GOT3 (cell line): Measurements from ENCODE around the gene HLA-DMA.
"Not testable (repeated sequence)": the region's sequence is repeated elsewhere in the genome, so short reads cannot be mapped to it uniquely, and the experiment has no call there.

ENCODE experiments used
- DNase-seq: peaks from one replicate; lab custom pipeline; 2025; ENCODE audit warnings: mixed read lengths; lab: John Stamatoyannopoulos, UW

The HLA-DMA gene

DNA sequence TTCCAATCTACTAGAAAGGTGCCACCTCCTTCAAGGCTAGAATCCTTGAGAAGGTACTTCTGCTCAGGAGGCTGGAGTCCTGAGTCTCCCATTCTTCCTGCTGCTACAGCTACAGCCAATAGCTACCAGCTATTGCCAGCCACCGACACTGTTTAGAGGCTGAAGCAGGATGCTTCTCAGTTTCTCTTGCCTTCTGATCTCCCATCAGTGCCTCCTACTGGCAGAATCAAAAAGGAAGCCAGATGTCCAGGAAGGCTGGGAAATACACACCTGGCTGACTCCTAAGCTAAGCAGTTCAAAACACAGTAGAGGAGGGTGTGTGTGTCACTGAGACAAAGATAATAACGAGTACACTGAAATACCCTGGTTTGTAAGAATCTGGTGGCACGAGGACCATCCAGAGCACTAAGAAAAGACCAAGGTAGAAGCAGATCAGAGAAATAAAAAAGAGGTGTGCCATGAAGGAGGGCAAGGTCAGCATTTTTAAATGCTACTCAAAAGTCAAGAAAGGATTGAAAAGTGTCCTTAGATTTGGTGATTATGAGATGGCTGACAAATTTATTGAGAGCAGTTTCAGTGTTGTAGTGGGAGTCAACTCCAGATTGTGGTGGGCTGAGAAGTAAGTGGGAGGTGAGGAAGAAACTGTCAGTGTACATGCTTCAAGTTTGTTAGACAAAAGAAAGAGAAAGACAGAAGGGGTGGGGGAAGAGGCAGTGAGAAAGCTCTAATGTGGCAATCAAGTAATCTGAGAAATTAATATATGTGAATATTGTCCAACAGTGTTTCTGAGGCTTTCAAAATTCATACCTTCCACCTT lies 2.3 kb upstream of the HLA-DMA start:
- DNase-seq: no peak

DNA sequence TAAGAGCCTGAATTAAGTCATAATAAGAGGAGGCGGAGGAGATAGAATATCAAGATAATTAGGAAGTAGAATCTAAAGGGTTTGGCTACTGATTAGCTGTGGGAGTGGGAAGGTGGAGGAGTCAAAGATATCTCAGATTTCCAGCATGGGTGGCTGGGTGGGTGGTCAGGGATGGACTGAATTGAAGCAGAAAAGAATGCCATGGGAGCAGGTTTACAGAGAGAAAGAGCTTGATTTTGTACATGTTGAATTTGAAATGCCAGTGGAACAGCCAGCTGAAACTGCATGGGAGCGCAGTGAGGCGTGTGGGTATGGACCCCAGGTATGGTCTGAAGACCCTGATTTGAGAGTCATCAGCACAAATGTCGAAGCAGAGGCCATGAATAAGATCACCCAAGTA lies 1.4 kb upstream of the HLA-DMA start:
- no peak for DNase-seq

DNA sequence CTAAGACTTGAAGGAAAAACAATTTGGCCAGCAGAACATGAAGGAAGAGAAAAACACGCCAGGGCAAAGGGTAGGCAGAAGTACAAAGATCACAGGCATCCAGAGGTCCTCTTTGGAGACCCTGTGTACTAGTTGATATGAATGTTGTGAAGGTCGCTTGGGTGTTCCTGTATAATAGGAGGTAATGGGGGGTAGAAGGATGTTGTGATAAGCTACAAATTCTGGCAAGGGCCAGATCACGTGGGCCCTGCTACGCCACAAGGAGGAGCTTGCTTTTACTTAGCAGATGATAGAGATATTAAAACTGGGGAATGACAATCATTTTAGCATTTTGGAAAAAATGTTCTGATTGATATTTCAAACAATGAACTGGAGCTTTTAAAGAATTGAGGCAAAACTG lies 878 bp upstream of the HLA-DMA start:
- DNase-seq: no peak

DNA sequence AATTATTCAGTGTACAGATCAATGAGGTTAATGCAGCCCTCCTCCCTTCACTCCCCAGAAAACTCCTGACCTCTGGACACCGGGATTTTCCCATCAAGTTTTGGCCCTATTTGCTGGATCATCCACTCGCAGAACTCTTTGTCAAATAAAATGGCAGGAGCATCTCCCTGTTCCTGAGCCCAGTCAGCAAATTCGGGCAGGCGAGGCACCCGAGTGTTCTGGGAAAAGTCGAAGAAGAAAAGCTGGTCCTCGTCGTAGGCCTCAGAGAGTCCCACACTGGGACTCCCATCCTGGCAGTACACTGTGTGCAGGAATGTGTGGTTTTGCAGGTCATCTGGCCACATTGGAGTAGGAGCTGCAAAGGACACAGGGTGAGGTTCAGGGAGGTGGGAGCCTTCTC lies 2.4 kb downstream of the HLA-DMA start:
- no peak for DNase-seq

DNA sequence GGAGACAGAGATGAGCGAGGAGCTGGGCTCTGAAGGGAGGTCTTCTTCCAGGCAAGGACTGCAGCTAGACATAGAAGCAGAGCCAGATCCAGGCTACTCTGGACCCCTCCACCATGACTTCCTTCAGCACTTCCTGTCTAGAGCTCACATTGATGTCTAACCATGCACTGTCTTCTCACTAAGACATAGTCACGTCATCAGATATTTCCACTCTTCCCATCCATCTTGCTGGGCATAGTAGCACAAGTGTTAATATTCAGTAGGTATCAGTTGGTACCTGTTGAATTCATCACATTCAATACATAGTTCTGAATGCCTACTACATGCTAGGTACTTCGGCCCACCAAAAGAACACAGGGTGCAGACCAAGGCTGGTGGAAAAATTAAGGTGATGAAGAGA lies 2.9 kb downstream of the HLA-DMA start:
- DNase-seq: no peak

DNA sequence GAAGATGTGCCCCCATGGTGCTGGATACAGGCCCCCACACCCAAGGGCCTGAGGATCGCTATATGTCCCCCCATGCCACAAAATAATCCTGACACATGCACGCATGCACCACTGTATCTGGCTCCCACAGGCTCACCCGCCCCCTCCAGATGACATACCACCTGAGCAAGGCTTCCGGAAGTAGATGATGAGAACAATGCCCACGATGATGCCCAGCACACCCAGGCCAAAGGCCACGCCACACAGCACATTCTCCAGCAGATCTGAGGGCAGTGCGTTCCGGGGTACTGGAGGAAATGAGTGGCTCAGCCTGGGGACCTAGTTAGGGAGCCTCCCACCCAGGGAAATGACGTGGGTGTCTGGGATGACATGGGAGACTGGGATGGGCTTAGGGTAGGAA lies 3.8 kb downstream of the HLA-DMA start:
- DNase-seq: no peak

DNA sequence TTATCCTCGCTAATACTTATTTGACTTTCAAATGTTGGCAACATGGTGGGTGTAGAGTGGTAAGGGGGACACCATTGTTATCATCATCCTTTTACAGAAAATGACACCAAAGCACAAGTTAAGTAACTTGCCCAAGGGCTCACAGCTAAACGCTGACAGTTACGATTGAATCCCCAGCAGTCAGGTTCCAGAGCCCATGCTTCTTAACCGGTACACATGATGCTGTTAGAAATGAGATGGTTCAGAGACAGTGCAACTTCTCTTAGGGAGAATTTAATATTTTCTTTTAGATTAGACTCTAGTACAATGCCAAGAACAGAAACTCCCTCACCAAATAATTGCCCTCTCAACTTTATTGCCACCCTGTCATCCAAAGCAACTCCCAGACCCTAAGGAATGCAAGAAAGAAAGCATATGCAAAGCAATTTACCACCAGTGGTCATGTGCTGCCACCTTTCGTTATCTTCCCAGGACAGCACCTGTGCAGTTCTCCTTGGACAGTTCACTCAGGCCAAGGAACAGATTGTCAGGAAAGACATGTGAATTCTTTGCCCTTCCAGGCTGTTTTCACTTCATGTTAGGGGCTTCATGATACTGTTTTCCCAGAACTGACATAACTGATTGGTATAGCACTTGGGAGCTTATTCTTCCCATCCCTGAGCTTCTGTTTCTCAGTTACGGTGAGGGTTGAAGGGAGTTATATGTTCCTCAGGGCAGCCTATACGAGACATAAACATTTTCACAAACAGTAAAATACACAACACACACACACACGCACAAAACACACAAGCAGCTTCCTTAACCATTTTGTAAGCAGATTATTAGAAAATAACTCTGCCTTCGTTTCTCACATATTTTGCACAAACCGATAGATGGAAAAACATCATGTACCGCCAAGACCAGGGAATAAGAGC lies 5.1 kb downstream of the HLA-DMA start:
- no peak for DNase-seq

DNA sequence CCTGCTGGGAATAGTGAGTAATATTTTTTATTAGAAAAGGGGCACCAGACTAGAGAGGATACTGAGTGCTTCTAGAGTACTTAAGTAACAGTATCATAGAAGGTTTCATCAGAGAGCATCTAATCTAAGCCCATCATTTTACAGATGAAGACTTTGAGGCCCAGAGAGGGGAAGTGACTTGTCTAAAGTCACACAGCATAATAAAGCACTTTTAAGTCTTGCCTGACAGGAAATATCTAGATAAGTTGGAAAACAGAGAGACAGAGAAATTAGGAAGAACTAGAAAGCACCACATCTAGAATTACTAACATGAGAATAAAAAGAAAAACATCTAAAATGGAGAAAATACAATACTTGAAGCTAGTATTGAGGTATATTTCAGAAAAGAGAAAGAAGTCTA lies 6.0 kb downstream of the HLA-DMA start:
- DNase-seq: no peak

DNA sequence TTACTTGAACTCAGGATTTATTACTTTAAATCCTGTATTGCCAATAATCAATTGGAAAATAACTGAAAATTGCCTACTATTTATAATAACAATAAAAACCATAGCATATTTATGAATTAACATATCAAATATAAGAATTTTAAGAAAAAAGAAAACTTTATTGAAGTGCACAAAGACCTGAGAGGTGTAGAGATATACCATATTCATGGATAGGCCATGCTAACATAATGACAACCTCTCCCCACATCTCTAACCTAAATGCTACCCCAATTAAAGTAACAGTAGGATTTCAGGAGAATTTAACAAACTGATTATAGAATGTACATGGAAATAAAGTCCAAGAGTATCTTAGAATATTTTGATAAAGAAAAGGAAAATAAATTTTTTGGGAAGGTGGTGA lies 6.9 kb downstream of the HLA-DMA start:
- no peak for DNase-seq

DNA sequence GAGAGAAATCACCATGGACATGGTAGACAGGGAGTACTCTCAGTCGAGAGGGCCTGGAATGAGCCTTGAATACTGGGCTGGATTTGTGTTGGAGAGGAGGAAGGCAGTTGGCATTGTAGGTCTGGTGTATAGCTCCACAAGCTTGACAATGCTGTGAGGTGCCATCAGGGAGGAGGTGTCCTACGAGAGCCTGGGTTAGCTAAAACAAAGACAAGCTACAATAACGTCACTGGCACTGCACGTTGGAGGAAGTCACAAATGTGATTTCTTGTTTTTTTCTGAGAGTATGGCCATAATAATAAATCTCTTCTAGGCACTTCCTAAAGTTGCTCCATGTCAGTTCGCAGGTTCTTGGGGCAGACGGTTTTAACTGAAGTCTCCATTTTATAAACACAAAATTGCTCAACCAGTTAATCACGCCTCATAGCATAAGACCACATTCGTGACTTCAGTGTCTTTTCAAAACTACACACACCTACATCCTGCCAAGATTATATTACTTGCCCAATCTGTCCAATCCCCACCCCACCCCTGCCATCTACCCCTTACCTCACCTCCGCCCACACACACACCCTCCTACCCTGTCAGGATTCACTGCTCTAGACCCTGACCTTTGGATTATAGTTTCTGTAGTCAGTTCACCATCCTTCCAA lies 7.7 kb downstream of the HLA-DMA start:
- DNase-seq: no peak

DNA sequence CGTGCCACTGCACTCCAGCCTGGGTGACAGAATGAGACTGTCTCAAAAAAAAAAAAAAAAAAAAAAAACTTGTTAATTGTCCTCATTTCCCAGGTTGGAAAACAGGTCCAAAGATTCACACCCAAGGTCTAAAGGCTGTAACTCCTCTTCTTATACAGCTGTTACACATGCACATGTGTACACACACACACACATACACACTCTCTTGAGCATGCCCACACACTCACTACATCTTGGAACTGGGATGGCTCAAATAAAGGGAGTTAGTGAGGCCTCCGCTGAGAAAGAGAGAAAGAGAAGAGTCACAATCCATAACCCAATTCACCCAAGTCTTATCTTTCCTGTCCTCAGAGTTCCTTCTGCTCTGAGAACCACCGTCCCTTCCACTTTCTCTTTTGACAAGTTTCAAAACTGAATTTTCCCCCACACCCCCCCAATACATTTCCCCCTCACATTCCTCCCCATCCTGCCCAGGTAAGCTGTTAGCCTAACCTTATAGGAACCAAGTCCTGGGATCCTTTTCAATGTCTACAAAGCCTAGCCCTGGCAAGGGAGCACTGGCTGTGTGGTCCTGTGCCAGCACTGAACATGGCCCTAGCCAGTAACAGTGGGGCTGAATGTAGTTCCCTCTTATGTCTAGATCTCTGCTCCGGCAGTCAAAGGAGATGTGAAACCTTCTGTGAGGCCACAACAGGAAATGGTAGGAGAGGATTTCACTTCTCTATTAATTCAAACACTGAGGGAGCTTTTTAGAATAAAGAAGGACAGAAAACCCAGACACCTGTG lies 8.8 kb downstream of the HLA-DMA start:
- no peak for DNase-seq

DNA sequence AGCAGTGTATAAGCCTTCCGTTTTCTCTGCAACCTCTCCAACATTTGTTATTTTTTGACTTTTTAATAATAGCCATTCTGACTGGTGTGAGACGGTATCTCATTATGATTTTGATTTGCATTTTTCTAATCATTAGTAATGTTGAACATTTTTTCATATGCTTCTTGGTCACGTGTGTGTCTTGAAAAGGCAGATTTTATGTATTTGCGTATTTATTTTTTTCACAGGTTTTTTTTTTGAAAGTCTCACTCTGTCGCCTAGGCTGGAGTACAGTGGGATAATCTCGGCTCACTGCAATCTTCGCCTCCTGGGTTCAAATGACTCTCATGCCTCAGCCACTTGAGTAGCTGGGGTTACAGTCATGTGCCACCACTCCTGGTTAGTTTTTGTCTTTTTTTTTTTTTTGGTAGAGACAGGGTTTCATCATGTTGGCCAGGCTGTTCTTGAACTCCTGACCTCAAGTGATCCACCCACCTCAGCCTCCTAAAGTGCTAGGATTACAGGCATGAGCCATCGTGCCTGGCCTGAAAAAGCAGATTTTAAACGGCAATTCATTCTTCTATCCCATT lies 10.3 kb downstream of the HLA-DMA start:
- not testable (repeated sequence) for DNase-seq

DNA sequence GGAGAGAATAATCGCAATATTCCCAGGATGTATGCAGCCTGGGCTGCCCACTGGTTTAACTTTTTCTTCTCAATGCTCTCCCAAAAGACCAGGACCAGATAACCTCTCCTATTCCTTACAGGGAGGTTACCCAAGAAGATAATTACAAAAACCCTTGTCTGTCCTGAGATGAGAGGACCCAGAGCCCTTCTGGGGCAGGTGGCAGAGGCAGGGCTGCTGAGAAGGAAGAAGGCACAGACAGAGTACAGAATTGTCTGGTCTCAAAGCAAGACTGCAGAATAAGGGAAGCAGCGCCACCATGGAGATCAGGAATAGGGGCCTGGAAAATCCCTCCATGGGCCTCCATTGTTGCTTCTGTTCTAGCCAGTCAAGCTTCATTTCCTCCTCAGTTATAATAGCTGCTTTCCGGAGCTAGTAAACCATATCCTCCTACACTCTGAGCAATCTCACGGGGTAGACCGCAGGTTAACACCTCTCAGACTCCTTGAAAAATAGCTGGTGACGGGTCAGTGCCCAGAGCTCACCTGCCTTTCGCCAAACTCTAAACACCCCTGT lies 11.6 kb downstream of the HLA-DMA start:
- DNase-seq: no peak

DNA sequence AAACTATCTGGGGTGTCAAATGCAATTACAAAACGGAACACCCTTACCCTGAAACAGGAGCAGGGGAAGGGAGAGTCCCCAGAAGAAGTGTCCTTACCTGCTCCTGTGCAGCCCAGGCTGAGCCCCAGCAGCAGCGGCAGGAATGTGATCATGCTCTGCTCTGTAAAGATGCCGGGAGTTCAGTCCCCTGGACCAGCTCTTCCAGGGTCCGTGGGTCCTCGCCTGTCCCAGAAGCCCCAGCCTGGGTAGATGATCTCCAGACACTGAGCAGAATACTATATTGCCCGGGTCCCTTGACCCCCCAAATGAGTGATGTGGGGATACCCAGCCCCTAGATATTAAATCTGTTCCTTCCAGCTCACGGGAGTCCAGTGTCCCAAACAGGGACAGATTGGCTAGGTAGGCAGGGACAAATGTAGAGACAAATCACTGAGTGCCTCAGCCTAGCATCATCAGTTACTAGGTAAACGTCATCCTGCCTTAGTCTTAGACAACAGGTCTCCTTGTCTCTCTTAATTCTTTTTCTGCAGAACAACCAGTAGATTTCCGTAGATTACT lies 12.2 kb downstream of the HLA-DMA start, which contains the start of gene HLA-DMB:
TSS of gene HLA-DMB (minus strand) at position 373 of the 558 bp plus-strand sequence. CDS start at position 152, 221 bp downstream.
- DNase-seq: no peak

DNA sequence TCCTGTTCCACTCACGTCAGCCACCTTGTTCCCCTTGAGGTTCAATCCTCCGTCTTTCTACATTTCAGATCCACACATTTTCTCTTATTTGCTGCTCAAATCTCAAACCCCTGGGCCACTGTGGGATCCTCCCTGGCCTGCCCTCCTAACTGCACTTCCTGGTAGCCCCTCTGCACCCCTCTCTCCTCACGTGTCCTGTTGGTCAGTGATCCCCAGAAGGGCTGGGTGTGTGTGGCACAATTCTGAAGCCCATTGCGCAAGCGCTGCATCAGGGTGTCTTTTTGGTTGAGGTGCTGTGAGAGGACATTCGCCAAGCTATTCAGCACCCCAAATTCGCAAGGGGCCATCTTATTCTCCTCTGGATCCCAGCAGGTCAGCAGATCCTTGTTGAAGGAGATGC lies 14.4 kb downstream of the HLA-DMA start:
- DNase-seq: no peak

DNA sequence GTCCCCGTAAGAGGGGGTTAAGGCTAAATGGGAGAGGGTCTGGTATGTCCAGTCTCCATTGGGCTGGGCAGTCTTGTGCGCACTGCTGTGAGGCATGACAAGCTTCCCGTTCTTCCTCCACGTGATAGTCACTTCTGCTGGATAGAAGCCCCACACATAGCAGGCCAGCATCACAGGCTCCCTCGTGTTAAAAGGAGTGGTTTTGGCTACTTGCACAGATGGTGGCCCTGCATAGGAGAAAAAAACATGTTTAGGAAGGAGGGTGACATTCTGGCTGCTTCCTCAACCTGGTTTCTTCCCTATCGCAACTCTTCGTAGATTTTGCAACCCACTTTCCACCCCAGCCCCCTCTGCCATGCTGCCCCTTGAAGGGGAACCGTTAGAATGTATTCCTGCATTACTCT lies 15.7 kb downstream of the HLA-DMA start:
- no peak for DNase-seq

DNA sequence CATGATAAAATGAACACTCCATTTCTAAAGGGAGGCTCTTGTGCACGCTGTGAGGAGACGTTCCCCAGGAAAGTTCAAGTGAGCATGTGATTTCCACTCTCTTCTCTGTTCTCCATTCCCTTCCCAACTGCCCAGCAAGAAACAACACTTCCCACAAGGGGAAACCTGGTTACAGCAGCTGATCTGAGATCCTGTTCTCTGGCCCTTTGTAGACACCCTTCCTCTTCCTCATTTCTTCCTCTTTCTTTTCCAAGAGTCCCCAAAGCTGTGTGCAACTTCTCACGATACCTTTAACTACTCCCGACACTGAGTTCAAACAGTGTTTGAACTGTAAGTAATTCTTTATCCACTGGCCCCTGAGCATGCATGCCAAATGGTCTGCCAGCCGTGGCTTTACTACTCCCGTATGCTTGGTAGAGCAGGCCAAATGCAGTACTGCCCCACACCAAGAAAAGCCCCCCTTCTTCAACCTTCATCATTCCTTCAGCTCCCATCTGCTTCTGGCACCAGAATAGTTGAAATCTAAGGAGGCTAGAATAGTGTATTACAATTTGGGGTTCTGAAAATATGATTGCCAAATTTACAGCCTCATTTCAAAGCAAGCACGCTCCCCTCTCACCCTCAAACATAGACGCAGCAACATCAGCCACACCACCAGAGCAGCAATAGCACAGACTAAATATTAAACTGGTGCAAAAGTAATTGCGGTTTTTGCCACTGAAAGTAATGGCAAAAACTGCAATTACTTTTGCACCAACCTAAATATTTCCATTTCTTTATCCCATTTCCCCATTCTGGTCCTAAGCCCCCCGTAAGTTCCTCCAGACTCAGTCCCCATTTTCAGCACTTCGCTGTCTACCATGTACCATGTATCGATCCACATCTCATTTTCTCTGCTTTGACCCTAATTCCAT lies 16.4 kb downstream of the HLA-DMA start:
- DNase-seq: no peak

DNA sequence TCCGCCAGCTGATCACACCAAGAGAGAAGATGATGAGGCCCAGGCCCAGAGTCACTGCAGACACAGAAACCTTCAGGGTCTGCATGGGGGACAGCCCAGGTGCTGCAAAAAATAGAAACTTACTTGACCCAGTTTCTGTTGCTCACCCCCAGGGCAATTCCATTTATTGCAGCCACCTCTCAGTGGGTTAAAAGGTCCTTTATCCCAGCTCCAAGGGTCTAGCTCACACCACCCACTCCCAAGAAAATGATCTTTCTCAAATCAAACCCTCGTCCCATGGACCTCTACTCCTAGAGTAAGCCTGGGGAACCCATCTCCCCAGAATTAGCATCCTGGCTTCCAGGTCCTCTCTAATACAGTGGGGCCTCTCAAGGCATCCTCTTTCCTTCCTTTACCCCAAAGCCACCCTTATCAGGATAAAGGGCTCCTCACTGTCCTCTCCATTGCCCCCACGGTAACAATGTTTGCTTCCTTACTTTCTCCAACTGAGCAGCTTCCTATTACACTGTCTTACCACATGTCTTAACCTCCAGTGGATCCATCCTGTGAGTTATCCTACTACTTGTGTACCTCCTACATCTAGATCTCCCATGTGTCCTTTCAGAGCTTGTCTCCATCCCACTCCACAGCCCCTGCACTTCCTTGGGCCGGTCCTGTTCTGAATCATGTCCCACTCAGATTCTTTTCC lies 17.2 kb downstream of the HLA-DMA start:
- DNase-seq: no peak

DNA sequence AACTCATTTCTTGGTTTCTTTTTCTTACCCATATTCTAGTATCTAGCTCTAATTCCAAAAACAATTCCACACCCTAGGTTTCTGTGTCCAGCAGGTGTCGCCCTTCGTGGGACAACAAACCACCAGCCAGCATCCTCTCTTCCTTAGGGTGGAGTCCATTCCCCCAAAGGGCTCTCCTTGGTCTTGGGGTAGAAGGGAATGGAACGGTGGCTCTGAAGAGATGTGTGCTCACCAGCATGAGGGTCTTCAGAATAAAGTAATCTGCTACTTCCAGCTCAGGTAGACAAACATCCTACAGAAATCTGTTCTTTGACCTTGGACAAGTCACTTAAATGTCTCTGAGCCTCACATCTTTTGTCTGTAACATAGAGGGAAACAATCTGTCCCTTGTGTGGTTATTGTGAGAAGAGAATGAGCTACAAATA lies 19.2 kb downstream of the HLA-DMA start:
- DNase-seq: no peak
